Right lung (tissue), 10 donors: Measurements from ENCODE around the gene DPY30. TPM values are rescaled to one million over a fixed set of nuclear protein-coding genes. Genes with fewer than 3 reads are reported as not detected.
"Not testable (repeated sequence)": the region's sequence is repeated elsewhere in the genome, so short reads cannot be mapped to it uniquely, and the experiment has no call there.

Source experiments
- DNase-seq, 2 donors: peaks; one replicate each; pipeline ENCODE4 v3.0.0-alpha.2; 2013
- long read RNA-seq, 8 donors: transcript quantifications; one replicate each; lab custom pipeline, GENCODE V29; 2026
- polyA plus RNA-seq, 5 donors: library from polyadenylated mRNA; unstranded; fragments of 120-200 nt; gene quantifications; one replicate each; pipeline versions ENCODE4 v1.2.1 to v1.2.3, GENCODE V29; 2013; ENCODE audit warnings: inconsistent platforms in 1 of 5, low replicate concordance in 1 of 5; ENCODE audit not compliant: insufficient read length in 5 of 5, insufficient read depth in 1 of 5

The DPY30 gene
- polyA plus RNA-seq: 10 to 100 TPM; 75.3 to 98.7 (median 88.7) TPM
- long read RNA-seq, donor 1, transcript DPY30-201 (5 exons, 631 nt): minor isoform, 7 of 140 reads
- long read RNA-seq, donor 1, transcript DPY30-202 (5 exons, 708 nt): major isoform, 86 of 140 reads
- long read RNA-seq, donor 1, partial matches to known transcripts: 37 of 140 reads
- long read RNA-seq, donor 1, other reads (novel, unspliced or antisense): 6 of 140 reads
- long read RNA-seq, donor 2, transcript DPY30-203 (6 exons, 523 nt): minor isoform, 5 of 87 reads
- long read RNA-seq, donor 2, transcript DPY30-202 (5 exons, 708 nt): major isoform, 69 of 87 reads
- long read RNA-seq, donor 2, partial matches to known transcripts: 10 of 87 reads
- long read RNA-seq, donor 2, other reads (novel, unspliced or antisense): 0 of 87 reads
- long read RNA-seq, donor 3, transcript DPY30-202 (5 exons, 708 nt): major isoform, 63 of 98 reads
- long read RNA-seq, donor 3, partial matches to known transcripts: 30 of 98 reads
- long read RNA-seq, donor 3, other reads (novel, unspliced or antisense): 0 of 98 reads
- long read RNA-seq, donor 4, transcript DPY30-202 (5 exons, 708 nt): major isoform, 42 of 67 reads
- long read RNA-seq, donor 4, partial matches to known transcripts: 22 of 67 reads
- long read RNA-seq, donor 4, other reads (novel, unspliced or antisense): 0 of 67 reads
- long read RNA-seq, donor 5, transcript DPY30-201 (5 exons, 631 nt): minor isoform, 8 of 152 reads
- long read RNA-seq, donor 5, transcript DPY30-202 (5 exons, 708 nt): major isoform, 113 of 152 reads
- long read RNA-seq, donor 5, partial matches to known transcripts: 27 of 152 reads
- long read RNA-seq, donor 5, other reads (novel, unspliced or antisense): 0 of 152 reads
- long read RNA-seq, donor 6, transcript DPY30-202 (5 exons, 708 nt): major isoform, 103 of 131 reads
- long read RNA-seq, donor 6, partial matches to known transcripts: 22 of 131 reads
- long read RNA-seq, donor 6, other reads (novel, unspliced or antisense): 0 of 131 reads
- long read RNA-seq, donor 7, transcript DPY30-202 (5 exons, 708 nt): major isoform, 55 of 66 reads
- long read RNA-seq, donor 7, partial matches to known transcripts: 5 of 66 reads
- long read RNA-seq, donor 7, other reads (novel, unspliced or antisense): 0 of 66 reads
- long read RNA-seq, donor 8, transcript DPY30-202 (5 exons, 708 nt): major isoform, 26 of 30 reads
- long read RNA-seq, donor 8, partial matches to known transcripts: 0 of 30 reads
- long read RNA-seq, donor 8, other reads (novel, unspliced or antisense): 0 of 30 reads

GRCh38 chr2:32039447-32040219 lies at the start of gene DPY30:
TSS of gene DPY30 (minus strand) at chr2:32039805. CDS start at chr2:32039456, 349 bp downstream.
- peak; percentile 90 to 92 for DNase-seq

GRCh38 chr2:32074134-32074506 lies 34.5 kb upstream of the DPY30 start:
- DNase-seq: no peak

GRCh38 chr2:32067549-32067948 lies 27.9 kb upstream of the DPY30 start:
- no peak for DNase-seq

GRCh38 chr2:32064713-32065112 lies 25.1 kb upstream of the DPY30 start:
- no peak for DNase-seq

- DNase-seq: peak in 1 of 2 donors; percentile 42
Measured at GRCh38 chr2:32064021-32064601, 24.5 kb upstream of the DPY30 start.

- peak; percentile 98 to 99 for DNase-seq
Measured at GRCh38 chr2:32063310-32064020, 23.9 kb upstream of the DPY30 start, which contains the start of gene SPAST. TSS of gene SPAST (plus strand) at chr2:32063556. CDS start at chr2:32063832, 276 bp downstream.

GRCh38 chr2:32061973-32062861 lies 22.6 kb upstream of the DPY30 start:
- DNase-seq: no peak

GRCh38 chr2:32061430-32061829 lies 21.8 kb upstream of the DPY30 start:
- no peak for DNase-seq

GRCh38 chr2:32060266-32060665 lies 20.7 kb upstream of the DPY30 start:
- no peak for DNase-seq

GRCh38 chr2:32058130-32058529 lies 18.5 kb upstream of the DPY30 start:
- DNase-seq: no peak

- DNase-seq: not testable (repeated sequence)
Measured at GRCh38 chr2:32054583-32054982, 15.0 kb upstream of the DPY30 start.

GRCh38 chr2:32051836-32052439 lies 12.3 kb upstream of the DPY30 start:
- DNase-seq: no peak

- no peak for DNase-seq
Measured at GRCh38 chr2:32043561-32043960, 4.0 kb upstream of the DPY30 start.

GRCh38 chr2:32034198-32034887 lies 5.3 kb downstream of the DPY30 start:
- DNase-seq: not testable (repeated sequence)

- DNase-seq: not testable (repeated sequence)
Measured at GRCh38 chr2:32018789-32019482, 20.7 kb downstream of the DPY30 start.

- no peak for DNase-seq
Measured at GRCh38 chr2:32012872-32013271, 26.7 kb downstream of the DPY30 start.

- DNase-seq: no peak
Measured at GRCh38 chr2:32011485-32011960, 28.1 kb downstream of the DPY30 start.
